ENCODE results near the gene KCNT1. TPM values are rescaled to one million over a fixed set of nuclear protein-coding genes. Genes with fewer than 3 reads are reported as not detected.

The KCNT1 gene
- polyA plus RNA-seq, 1 experiment = not detected

DNA sequence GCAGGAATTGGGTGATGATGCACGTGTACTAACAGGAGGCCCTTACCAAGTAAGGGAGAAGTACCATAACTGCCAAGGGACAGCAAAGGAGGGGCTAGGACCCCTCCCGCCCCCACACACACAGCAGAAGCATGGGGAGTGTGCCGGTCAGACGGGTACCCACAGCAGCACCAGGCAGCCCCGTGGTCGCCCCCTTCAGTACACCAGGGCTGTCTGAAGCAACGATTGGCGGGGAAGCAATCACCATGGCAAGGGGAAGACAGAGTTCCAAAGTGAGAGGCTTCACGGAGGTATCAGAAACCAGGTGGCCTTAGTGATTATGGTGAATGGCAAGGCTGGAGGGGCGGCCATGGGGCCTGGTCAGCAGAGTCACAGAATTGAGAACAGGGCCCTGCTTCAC lies 133.1 kb downstream of the KCNT1 start:
- H3K4me3 ChIP-seq (ENCODE audit: low read depth, low read length) = no peak overlapping the region
- CTCF ChIA-PET = interaction anchor here (0.6 kb wide), 1 partner anchor 16 kb away, joined by 5 read pairs; no protein-coding TSS in a partner anchor
- no peaks in the 10 kb centered on the region for H3K27me3 ChIP-seq (ENCODE audit: control insufficient read depth, insufficient read depth, low read length)
- no peak overlapping the region for H3K27ac ChIP-seq (ENCODE audit: low read depth, low read length)
- TF ChIP-seq, protein P1, sequence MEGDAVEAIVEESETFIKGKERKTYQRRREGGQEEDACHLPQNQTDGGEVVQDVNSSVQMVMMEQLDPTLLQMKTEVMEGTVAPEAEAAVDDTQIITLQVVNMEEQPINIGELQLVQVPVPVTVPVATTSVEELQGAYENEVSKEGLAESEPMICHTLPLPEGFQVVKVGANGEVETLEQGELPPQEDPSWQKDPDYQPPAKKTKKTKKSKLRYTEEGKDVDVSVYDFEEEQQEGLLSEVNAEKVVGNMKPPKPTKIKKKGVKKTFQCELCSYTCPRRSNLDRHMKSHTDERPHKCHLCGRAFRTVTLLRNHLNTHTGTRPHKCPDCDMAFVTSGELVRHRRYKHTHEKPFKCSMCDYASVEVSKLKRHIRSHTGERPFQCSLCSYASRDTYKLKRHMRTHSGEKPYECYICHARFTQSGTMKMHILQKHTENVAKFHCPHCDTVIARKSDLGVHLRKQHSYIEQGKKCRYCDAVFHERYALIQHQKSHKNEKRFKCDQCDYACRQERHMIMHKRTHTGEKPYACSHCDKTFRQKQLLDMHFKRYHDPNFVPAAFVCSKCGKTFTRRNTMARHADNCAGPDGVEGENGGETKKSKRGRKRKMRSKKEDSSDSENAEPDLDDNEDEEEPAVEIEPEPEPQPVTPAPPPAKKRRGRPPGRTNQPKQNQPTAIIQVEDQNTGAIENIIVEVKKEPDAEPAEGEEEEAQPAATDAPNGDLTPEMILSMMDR (IDR thresholded peaks at IDR 0.05; ENCODE audit: low read depth, low read length) = no peak
- DNase-seq (ENCODE audit: low read depth, low spot score) = no peak
- H3K9me3 ChIP-seq (ENCODE audit: control insufficient read depth, insufficient read depth, low read length) = peaks cover 5% of the 10 kb centered on the region
- POLR2A ChIA-PET = no interaction called here

DNA sequence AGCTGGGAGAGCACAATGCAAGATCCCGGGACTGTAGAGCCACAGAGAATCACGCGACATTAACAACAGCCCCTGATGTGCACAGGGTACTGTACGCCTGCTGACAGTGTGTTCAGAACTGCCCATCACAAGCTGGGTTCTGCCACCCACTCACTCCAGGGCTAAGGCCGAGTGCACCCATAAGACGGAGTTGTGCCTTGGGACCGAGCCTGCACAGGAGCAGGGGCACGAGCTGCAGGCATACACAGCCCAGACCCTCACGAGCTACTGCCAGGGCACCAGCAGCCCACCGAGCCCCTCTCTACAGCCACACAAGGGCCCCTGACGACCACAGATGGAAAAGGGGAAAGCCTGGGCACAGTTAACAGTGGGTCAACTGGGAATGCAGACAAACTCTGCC lies 137.5 kb downstream of the KCNT1 start:
- no peak for DNase-seq (ENCODE audit: low read depth, low spot score)
- H3K9me3 ChIP-seq (ENCODE audit: control insufficient read depth, insufficient read depth, low read length) = peaks cover 5% of the 10 kb centered on the region
- CTCF ChIA-PET = no interaction called here
- POLR2A ChIA-PET = no interaction called here
- H3K27ac ChIP-seq (ENCODE audit: low read depth, low read length) = no peak overlapping the region
- H3K4me3 ChIP-seq (ENCODE audit: low read depth, low read length) = no peak overlapping the region
- TF ChIP-seq, protein P1 (IDR thresholded peaks at IDR 0.05; ENCODE audit: low read depth, low read length) = no peak
- no peaks in the 10 kb centered on the region for H3K27me3 ChIP-seq (ENCODE audit: control insufficient read depth, insufficient read depth, low read length)

DNA sequence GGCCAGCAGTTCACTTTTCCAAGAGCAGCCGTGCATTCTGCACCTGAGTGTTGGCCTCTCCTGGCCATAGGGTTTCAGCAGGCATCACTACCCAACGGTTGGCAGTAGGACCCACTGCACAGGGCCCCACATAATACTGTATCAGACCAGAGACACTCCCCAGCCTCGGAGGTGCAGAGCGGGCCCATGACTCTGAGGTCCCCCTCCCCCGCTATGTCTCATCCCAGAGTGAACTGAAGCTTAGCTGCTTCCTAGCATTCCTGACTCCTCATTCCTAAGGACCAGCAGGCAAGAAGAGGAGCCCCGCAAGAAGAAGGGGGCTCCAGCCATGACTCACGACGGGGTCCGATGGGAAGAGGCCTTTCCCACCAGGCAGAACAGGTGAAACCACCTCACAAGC lies 138.1 kb downstream of the KCNT1 start:
- CTCF ChIA-PET = interaction anchor here (0.6 kb wide), 1 partner anchor 239 kb away, joined by 3 read pairs; no protein-coding TSS in a partner anchor
- DNase-seq (ENCODE audit: low read depth, low spot score) = no peak

DNA sequence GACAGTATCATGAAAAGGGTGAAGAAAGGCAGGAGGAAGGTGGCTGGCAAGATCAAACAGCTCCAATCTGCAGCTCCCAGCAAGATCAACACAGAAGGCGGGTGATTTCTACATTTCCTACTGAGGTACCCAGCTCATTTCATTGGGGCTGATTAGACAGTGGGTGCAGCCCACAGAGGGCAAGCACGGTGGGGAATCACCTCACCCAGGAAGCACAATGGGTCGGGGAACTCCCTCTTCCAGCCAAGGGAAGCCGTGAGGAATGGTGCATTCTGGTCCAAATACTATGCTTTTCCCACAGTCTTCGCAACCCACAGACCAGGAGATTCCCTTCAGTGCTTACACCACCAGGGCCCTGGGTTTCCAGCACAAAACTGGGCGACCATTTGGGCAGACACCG lies 138.6 kb downstream of the KCNT1 start:
- ChIA-PET CTCF (interaction anchor here (0.6 kb wide), 1 partner anchor 239 kb away, joined by 3 read pairs; no protein-coding TSS in a partner anchor), POLR2A (no interaction called here)
- no peak for DNase-seq (ENCODE audit: low read depth, low spot score)
- no peak overlapping the region for H3K4me3 ChIP-seq (ENCODE audit: low read depth, low read length)
- no peaks in the 10 kb centered on the region for H3K27me3 ChIP-seq (ENCODE audit: control insufficient read depth, insufficient read depth, low read length)
- TF ChIP-seq, protein P1 (IDR thresholded peaks at IDR 0.05; ENCODE audit: low read depth, low read length) = no peak
- H3K27ac ChIP-seq (ENCODE audit: low read depth, low read length) = no peak overlapping the region
- H3K9me3 ChIP-seq (ENCODE audit: control insufficient read depth, insufficient read depth, low read length) = peaks cover 5% of the 10 kb centered on the region

More for the DNA sequence above, 138.1 kb downstream of the KCNT1 start:
- TF ChIP-seq, protein P1 (IDR thresholded peaks at IDR 0.05; ENCODE audit: low read depth, low read length) = no peak
- POLR2A ChIA-PET = no interaction called here
- no peaks in the 10 kb centered on the region for H3K27me3 ChIP-seq (ENCODE audit: control insufficient read depth, insufficient read depth, low read length)
- H3K27ac ChIP-seq (ENCODE audit: low read depth, low read length) = no peak overlapping the region
- H3K9me3 ChIP-seq (ENCODE audit: control insufficient read depth, insufficient read depth, low read length) = peaks cover 5% of the 10 kb centered on the region
- H3K4me3 ChIP-seq (ENCODE audit: low read depth, low read length) = no peak overlapping the region

Other genes with a start within 250 kb of the KCNT1 start
- 3.2 and 3.3 TPM in 2 replicates for gene PPP1R26, start 222.4 kb upstream of the KCNT1 start, polyA plus RNA-seq (2011; rRNA removed)
- gene MRPS2, start 201.5 kb upstream of the KCNT1 start, polyA plus RNA-seq (2011; rRNA removed) = 39.9 and 53.4 TPM in 2 replicates
- not detected in 2 replicates for gene LCN1, start 180.7 kb upstream of the KCNT1 start, polyA plus RNA-seq (2011; rRNA removed)
- gene OBP2A, start 156.1 kb upstream of the KCNT1 start, polyA plus RNA-seq (2011; rRNA removed) = not detected in 2 replicates
- not detected in 2 replicates for gene PAEP, start 140.4 kb upstream of the KCNT1 start, polyA plus RNA-seq (2011; rRNA removed)
- gene GLT6D1, start 62.6 kb upstream of the KCNT1 start, polyA plus RNA-seq (2011; rRNA removed) = not detected in 2 replicates
- not detected in 2 replicates for gene LCN9, start 38.9 kb upstream of the KCNT1 start, polyA plus RNA-seq (2011; rRNA removed)
- gene SOHLH1, start 2.7 kb upstream of the KCNT1 start, polyA plus RNA-seq (2011; rRNA removed) = not detected in 2 replicates
- gene CAMSAP1, start 205.4 kb downstream of the KCNT1 start, polyA plus RNA-seq (2011; rRNA removed) = 7.8 and 9.5 TPM in 2 replicates

All from AG04450 (cell line).